Testis (tissue), 3 donors: Measurements from ENCODE around the gene CWF19L2. TPM values are rescaled to one million over a fixed set of nuclear protein-coding genes. Genes with fewer than 3 reads are reported as not detected.

Source experiments
- DNase-seq: peaks from one replicate; pipeline ENCODE4 v3.0.0-alpha.2; 2019
- H3K27ac ChIP-seq, 2 donors: fragments of 200-600 bp; sonication (generic); one replicate each; pipeline ENCODE4 v1.5.1; 2019
- H3K27me3 ChIP-seq: fragments of 200-600 bp; sonication (generic); one replicate; pipeline ENCODE4 v1.5.1; 2019
- H3K36me3 ChIP-seq: fragments of 200-600 bp; sonication (generic); one replicate; pipeline ENCODE4 v1.5.1; 2017; ENCODE audit warnings: low read depth; ENCODE audit errors: missing control alignments
- H3K4me1 ChIP-seq: fragments of 200-600 bp; sonication (generic); one replicate; pipeline ENCODE4 v1.5.1; 2019
- H3K4me3 ChIP-seq, 2 donors: fragments of 200-600 bp; sonication (generic); one replicate each; pipeline ENCODE4 v1.5.1; 2017 to 2019
- H3K9me3 ChIP-seq: fragments of 200-600 bp; sonication (generic); one replicate; pipeline ENCODE4 v1.5.1; 2017
- CTCF ChIP-seq, 3 experiments: fragments of 450-650 bp in 2 of 3; fragments of 200-600 bp in 1 of 3; sonication (generic) in 1 of 3; IDR thresholded peaks; one replicate each; pipeline ENCODE4 v1.5.1; 2016 to 2019; ENCODE audit warnings: antibody characterized with exemption in 3 of 3, mild to moderate bottlenecking in 2 of 3, moderate library complexity in 1 of 3
- POLR2A ChIP-seq: fragments of 450-650 bp; IDR thresholded peaks from one replicate; pipeline ENCODE4 v1.6.1; 2017; ENCODE audit warnings: antibody characterized with exemption, mild to moderate bottlenecking, moderate library complexity
- WGBS, 2 donors: methylation state at CpG; one replicate each; pipeline ENCODE4 v1.1.5; 2018; 5-methylcytosine and 5-hydroxymethylcytosine counted together
- intact Hi-C: fragments of 100-400 bp; cut with DNase I; formaldehyde crosslinking; loops from one replicate; pipeline ENCODE4 v1.15.1; 2023; ENCODE audit warnings: low total_unique reads
- polyA plus RNA-seq: library from polyadenylated mRNA; stranded (reverse); fragments of 350-450 nt; fragmentation: Illumina TruSeq; extraction: RNeasy Lipid Tissue Mini Kit (QIAGEN cat#74804); gene quantifications from one replicate; pipeline ENCODE4 v1.2.3, GENCODE V29; 2014; ENCODE audit warnings: low read depth, low replicate concordance; ENCODE audit not compliant: insufficient read depth
- total RNA-seq, 2 donors: library from RNA; depleted of rRNA; stranded (reverse); fragments of >200 nt; gene quantifications; one replicate each; pipeline ENCODE4 v1.2.3, GENCODE V29; 2016

Gene CWF19L2
- total and polyA plus RNA-seq, 3 donors from 2014 or later: 3.7 to 26.0 (median 22.9) TPM

- 63 to 73% methylated on average over 1 of the region's 1 CpG for WGBS, 2 donors
Observed at GRCh38 chr11:107301878-107302277, 155.7 kb downstream of the CWF19L2 start.

GRCh38 chr11:107293677-107294344 lies 163.8 kb downstream of the CWF19L2 start:
- intact Hi-C loops: no loop called here
- H3K27me3 ChIP-seq: no peaks in the 10 kb centered on the region
- DNase-seq: no peak
- H3K9me3 ChIP-seq: no peaks in the 10 kb centered on the region
- no peaks in the 10 kb centered on the region for H3K36me3 ChIP-seq
- no peaks in the 10 kb centered on the region for H3K4me1 ChIP-seq
- no peak overlapping the region for H3K27ac ChIP-seq
- TF ChIP-seq POLR2A (no peak), CTCF (IDR thresholded peaks at IDR 0.05) (no peak)
- H3K4me3 ChIP-seq: no peak overlapping the region
- WGBS, 2 donors: 90 to 91% methylated on average over 9 to 13 of the region's 13 CpGs

More at GRCh38 chr11:107301878-107302277, 155.7 kb downstream of the CWF19L2 start:
- no peak for TF ChIP-seq POLR2A
- no peak for TF ChIP-seq CTCF (IDR thresholded peaks at IDR 0.05)
- Histone ChIP-seq H3K9me3 (no peaks in the 10 kb centered on the region), H3K36me3 (no peaks in the 10 kb centered on the region), H3K27ac (no peak overlapping the region), H3K4me3 (no peak overlapping the region), H3K27me3 (no peaks in the 10 kb centered on the region), H3K4me1 (no peaks in the 10 kb centered on the region)
- intact Hi-C loops: no loop called here
- DNase-seq: no peak

- Histone ChIP-seq H3K4me1 (no peaks in the 10 kb centered on the region), H3K9me3 (no peaks in the 10 kb centered on the region), H3K27ac (no peak overlapping the region), H3K36me3 (no peaks in the 10 kb centered on the region), H3K4me3 (no peak overlapping the region), H3K27me3 (no peaks in the 10 kb centered on the region)
- intact Hi-C loops: no loop called here
- TF ChIP-seq CTCF (IDR thresholded peaks at IDR 0.05): no peak
- no peak for TF ChIP-seq POLR2A
- no peak for DNase-seq
- 87 to 93% methylated on average over 1 of the region's 1 CpG for WGBS, 2 donors
Observed at GRCh38 chr11:107282195-107282594, 175.4 kb downstream of the CWF19L2 start.

Other genes starting within 250 kb of the CWF19L2 start
- gene ALKBH8, start 107.9 kb upstream of the CWF19L2 start, total RNA-seq: 10 to 100 TPM in 1 of 2 donors, 1 to 10 TPM in 1; 7.8 to 12.1 TPM
- 5.3 TPM for gene ALKBH8, start 107.9 kb upstream of the CWF19L2 start, polyA plus RNA-seq
- 10 to 100 TPM in 1 of 2 donors, 1 to 10 TPM in 1; 8.7 to 11.1 TPM for gene ELMOD1, start 133.3 kb upstream of the CWF19L2 start, total RNA-seq
- 5.6 TPM for gene ELMOD1, start 133.3 kb upstream of the CWF19L2 start, polyA plus RNA-seq